ENCODE results near the gene TMEM139.

- no peak for TF ChIP-seq CTCF (IDR thresholded peaks at IDR 0.05; ENCODE audit: insufficient read depth, low read depth, low read length)
- TF ChIP-seq EZH2 (IDR thresholded peaks at IDR 0.05; ENCODE audit: insufficient read depth, low read length) = no peak
These were observed 23.9 kb downstream of the TMEM139 start for GRCh38 chr7:143308632-143309031.

All from astrocyte (in vitro differentiated cells and primary cell).